ENCODE results near the gene LRRC25.

LRRC25 gene

GRCh38 chr19:18435842-18436670 is 38.6 kb upstream of the LRRC25 start:
- DNase-seq (ENCODE audit: low read depth): no peak

GRCh38 chr19:18435178-18435841 is 37.9 kb upstream of the LRRC25 start:
- no peak for DNase-seq (ENCODE audit: low read depth)

GRCh38 chr19:18434411-18435175 is 37.2 kb upstream of the LRRC25 start:
- no peak for DNase-seq (ENCODE audit: low read depth)

DNA sequence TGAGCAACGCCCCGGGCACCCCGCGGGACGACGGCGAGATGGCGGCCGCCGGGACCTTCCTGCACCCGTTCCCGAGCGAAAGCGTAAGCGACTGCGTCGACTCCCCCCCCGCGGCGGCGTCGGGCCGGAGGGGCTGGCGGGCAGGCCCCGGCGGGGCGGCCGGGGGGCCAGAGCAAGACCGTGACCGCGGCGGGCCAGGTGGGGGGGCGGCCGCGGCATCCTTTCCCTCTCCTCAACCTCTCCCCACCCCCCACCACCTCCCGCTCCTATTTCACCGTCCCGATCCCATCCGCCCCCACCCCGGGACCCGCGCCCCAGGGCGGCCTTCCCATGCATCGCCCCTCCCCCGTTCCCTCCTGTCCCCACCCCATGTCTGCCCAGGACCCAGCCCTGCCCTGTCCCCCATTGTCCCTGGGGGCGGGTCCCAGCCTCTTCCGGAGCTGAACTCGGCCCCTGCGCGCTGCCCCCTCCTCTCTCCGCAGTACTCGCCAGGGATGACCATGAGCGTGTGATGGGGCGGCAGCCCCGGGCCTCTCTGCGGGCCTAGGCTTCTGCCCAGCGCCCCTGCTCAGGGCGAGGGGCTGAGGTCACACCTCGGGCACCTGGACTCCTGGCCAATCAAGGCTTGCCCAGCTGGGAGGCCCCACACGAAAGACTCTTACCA is 36.4 kb upstream of the LRRC25 start:
- DNase-seq (ENCODE audit: low read depth): no peak

- DNase-seq (ENCODE audit: low read depth): no peak
Observed at GRCh38 chr19:18433015-18433691, 35.7 kb upstream of the LRRC25 start.

DNA sequence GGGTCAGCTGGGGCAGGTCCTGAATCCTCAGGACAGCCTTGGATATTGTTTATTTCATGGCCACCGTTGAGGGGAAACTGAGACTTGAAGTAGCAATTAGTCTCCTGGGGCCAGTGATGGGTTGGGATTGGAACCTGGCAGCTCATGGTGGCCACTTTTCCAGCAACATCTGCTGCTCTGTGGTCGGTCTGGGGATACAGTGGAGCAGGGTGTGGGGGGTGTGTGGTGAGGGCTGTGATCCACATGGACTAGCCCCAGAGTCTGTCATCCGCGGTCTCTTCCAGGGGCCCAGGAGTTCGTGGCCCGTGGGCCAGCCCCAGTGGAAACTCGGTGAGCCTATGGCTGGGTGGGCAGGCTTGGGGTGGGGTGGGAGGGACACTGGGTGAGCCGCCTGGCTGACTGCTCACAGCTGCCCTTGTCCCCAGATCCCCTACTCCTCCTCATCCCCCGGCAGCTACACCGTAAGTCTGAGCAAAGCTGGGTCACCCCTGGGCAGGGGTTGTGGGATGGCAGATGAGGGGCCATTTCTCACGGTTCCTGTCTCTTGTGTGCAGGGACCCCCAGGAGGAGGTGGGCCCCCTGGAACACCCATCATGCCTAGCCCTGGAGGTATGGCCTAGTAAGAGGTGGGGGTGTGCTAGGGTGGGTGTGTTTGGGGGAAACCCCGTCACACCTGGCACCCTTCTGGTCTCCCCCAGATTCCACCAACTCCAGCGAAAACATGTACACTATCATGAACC is 35.0 kb upstream of the LRRC25 start:
- DNase-seq (ENCODE audit: low read depth): no peak

- no peak for DNase-seq (ENCODE audit: low read depth)
Observed at GRCh38 chr19:18431351-18432197, 34.2 kb upstream of the LRRC25 start.

DNA sequence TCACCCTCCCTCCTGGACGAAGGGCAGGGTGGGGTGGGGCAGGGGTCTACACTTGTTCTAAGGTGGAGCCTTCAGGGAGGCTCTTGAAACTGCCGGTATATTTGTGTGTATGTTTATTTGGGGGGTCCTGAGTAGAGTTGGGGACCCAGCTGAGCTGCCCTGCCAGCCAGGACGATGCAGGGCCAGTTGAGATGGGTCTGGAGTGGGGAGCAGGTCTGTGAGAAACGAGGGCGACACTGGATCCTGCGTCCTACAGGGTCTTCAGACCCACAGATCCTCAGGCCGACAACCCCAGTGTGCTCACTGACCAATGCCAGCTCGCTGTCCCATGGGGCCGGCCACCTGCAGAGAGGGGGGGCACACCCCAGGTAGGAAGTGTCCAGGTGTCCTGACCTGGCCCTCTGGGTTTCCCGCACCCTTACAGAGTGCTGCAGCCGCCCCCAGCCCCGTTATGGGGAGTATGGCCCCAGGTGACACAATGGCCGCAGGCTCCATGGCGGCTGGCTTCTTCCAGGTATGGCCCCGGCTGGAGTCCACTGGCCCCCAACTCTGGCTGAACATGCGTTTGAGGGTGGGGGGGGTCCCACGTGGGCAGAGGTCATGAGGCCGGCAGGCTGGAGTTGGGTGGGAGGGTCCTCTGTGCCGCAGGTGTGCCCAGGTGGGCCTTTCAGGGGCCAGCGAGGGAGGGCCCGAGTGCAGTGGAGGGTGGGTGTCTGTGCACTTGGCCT is 33.2 kb upstream of the LRRC25 start:
- no peak for DNase-seq (ENCODE audit: low read depth)

DNA sequence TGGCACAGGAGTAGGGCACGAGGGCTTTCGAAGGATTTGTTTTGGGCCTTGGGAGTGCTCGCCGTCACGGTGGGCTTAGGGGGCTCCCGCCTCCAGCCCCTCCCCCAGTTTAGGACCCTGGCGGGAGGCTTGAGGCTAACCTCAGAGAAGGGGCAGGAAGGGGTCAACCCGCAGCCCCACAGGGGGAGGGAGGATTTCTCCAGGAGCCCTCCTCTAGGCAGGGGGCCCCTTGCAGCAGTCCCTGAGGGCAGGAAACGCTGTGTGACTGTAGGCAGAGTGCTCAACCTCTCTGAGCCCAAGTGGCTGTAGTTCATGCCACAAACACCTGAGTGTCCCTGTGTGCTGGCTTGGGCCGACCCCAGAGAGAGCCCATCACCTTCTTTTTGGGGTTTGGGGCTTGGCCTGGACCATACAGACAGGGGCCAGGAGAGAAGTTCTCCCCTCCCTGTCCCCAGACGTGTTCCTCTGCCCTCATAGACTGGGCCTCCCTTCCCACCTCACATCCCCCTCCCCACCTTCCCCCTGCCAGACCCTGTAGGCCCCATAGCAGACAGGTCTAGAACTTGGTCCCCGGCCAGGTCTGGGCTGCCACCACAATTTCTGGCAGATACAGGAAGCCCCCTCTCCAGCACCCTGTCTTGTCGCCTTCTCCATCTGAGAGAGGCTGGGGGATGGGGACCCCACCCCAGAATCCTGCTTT is 32.4 kb upstream of the LRRC25 start:
- no peak for DNase-seq (ENCODE audit: low read depth)

GRCh38 chr19:18428787-18429674 is 31.6 kb upstream of the LRRC25 start:
- no peak for DNase-seq (ENCODE audit: low read depth)

- no peak for DNase-seq (ENCODE audit: low read depth)
Observed at GRCh38 chr19:18428173-18428786, 30.9 kb upstream of the LRRC25 start.

- DNase-seq (ENCODE audit: low read depth): no peak
Observed at GRCh38 chr19:18427743-18428113, 30.3 kb upstream of the LRRC25 start.

DNA sequence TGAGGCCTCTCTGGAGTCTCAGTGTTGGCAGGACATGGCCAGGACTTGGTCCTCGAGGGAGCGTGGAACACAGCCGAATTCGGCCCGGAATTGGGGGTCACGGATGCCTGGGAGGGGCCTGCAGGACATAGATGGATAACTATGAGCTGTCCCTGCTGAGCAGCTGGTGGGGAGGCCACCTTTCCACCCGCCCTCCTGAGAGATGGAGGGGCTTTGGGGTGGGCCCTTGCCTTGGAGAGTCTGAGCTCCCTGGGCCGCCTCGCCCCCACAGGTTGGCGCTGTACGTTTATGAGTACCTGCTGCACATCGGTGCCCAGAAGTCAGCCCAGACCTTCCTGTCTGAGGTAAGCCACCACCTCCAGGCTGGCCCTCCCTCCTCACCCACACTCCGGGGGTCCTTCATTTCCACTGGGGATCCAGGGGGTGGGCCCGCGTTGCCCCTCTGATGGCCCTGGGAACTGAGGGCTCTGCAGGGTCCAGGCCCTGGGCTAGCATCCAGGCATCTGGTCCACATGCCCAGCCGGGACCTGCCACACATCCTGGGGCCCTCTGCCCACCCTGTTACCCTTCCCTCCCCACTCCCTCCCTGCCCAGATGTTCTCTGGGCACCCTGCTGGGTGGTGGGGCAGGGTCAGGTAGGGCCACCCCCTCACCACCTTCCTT is 29.8 kb upstream of the LRRC25 start:
- DNase-seq (ENCODE audit: low read depth): no peak

DNA sequence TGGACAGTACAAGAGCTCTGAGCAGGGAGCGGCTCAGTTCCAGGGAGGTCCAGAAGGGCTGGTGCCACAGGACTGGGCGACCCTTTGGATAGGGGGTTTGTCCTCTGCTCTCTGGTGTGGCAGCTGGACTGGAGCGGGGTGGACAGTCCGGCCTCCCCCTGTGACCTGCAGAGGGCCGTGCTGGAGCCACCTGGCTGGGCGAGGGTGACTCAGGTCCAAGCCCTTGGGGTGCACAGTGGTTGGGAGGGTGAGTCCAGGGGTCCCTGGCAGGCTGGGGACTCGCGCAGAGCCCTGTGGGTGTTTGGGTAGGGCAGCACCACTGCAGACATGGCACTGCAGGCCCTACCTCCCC is 29.0 kb upstream of the LRRC25 start:
- no peak for DNase-seq (ENCODE audit: low read depth)

DNA sequence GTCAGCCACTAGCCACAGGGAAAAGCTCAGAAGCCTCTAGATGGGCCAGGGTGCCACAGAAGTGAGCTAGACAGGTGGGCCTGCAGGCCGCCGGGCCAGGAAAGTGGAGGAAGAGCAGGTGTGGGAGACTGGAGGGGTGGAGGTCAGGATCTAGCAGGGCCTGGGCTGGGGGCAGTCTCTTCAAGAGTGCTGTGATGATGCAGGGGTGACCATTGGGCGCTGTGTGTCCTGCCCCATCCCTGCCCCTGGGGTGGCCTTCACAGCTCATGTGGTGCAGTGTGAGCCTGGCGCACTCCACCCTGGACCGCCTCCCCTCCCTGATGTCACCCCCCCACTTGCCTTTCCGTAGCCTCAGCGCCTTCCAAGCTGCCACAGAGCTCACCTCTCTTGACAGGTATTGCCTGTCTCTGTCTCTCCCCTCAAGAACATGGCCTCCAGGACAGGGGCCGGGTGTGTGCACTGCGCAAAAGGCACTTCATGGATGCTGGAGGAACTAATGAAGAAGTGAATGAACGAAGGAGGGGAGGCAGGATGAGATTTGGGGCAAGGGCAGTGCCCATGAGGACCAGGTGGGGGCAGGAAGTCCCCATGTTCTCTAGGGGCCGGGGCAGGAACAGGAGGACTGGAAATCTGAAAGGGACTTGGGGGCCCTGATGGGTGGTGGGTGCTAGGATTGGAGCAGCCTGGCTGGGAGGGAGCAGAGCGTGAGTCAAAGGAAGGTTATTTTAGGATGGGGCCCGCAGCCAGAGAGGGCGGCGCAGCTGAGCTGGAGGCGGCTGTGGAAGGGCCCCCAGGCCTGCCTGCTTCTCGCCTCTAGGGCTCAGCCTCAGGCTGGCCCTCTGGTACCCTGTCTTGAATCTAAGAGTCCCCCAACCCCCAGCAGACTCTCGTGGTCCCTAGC is 28.3 kb upstream of the LRRC25 start:
- no peak for DNase-seq (ENCODE audit: low read depth)
